HFFc6 (cell line): Measurements from ENCODE around the gene P2RX3. TPM values are rescaled to one million over a fixed set of nuclear protein-coding genes. Genes with fewer than 3 reads are reported as not detected.
A peak's percentile ranks its signal among the peaks of the same experiment; 100 is the strongest.

Experiments
- DNase-seq: peaks from one replicate; pipeline ENCODE4 v3.0.0-alpha.2; 2018
- H3K27ac Mint-ChIP-seq: 2 replicates; pipeline ENCODE4 v1.8.0; 2020; ENCODE audit warnings: mild to moderate bottlenecking, mixed read lengths
- H3K27me3 Mint-ChIP-seq: 2 replicates; pipeline ENCODE4 v1.8.0; 2021; ENCODE audit warnings: mild to moderate bottlenecking, moderate library complexity, mixed read lengths; ENCODE audit not compliant: insufficient read depth
- H3K36me3 Mint-ChIP-seq: 2 replicates; pipeline ENCODE4 v1.8.0; 2021; ENCODE audit warnings: low read depth, mixed read lengths
- H3K4me1 Mint-ChIP-seq: 2 replicates; pipeline ENCODE4 v1.8.0; 2020; ENCODE audit warnings: low read depth, mixed read lengths
- H3K4me3 Mint-ChIP-seq: 2 replicates; pipeline ENCODE4 v1.8.0; 2020; ENCODE audit warnings: mild to moderate bottlenecking, moderate library complexity, mixed read lengths
- H3K9me3 Mint-ChIP-seq: 2 replicates; pipeline ENCODE4 v1.8.0; 2020; ENCODE audit warnings: mild to moderate bottlenecking, mixed read lengths
- CTCF ChIP-seq: fragments of 200-600 bp; sonication (generic); IDR thresholded peaks from 2 replicates; pipeline ENCODE4 v1.5.0; 2021; ENCODE audit warnings: antibody characterized with exemption, mild to moderate bottlenecking
- total RNA-seq, 6 experiments: library from RNA; stranded (reverse); fragmentation: NEBNext Ultra II Directional; extraction: Animal tissue kit (Norgen Biotek cat#: 25700); gene quantifications; 2 replicates in 1 of 6; 3 replicates in 5 of 6; pipeline ENCODE4 v1.2.3, GENCODE V29; 2021

P2RX3 gene
- total RNA-seq, 6 experiments from 2014 or later, result not detected

GRCh38 chr11:57349491-57350274 is 11.5 kb downstream of the P2RX3 start:
- DNase-seq, result no peak
- H3K36me3 Mint-ChIP-seq, result no peaks in the 10 kb centered on the region
- peaks cover 23% of the 10 kb centered on the region for H3K27me3 Mint-ChIP-seq
- peak; percentile 95 for TF ChIP-seq CTCF
- no peak overlapping the region for H3K27ac Mint-ChIP-seq
- H3K9me3 Mint-ChIP-seq, result peaks cover 7% of the 10 kb centered on the region; the same call in 1 of the 2 replicates
- peaks cover 8% of the 10 kb centered on the region; the same call in 1 of the 2 replicates for H3K4me1 Mint-ChIP-seq
- H3K4me3 Mint-ChIP-seq, result peak overlapping the region; percentile 12; the same call in 1 of the 2 replicates

- DNase-seq, result no peak
- Mint-ChIP-seq H3K27me3 (peaks cover 16% of the 10 kb centered on the region; the same call in 1 of the 2 replicates), H3K9me3 (peaks cover 7% of the 10 kb centered on the region; the same call in 1 of the 2 replicates), H3K4me3 (no peak overlapping the region), H3K27ac (no peak overlapping the region), H3K36me3 (no peaks in the 10 kb centered on the region), H3K4me1 (peaks cover 15% of the 10 kb centered on the region; the same call in 1 of the 2 replicates)
- TF ChIP-seq CTCF, result no peak
These were observed 14.9 kb downstream of the P2RX3 start for GRCh38 chr11:57353036-57353435.

- H3K27me3 Mint-ChIP-seq, result peaks cover 16% of the 10 kb centered on the region; the same call in 1 of the 2 replicates
- peaks cover 7% of the 10 kb centered on the region; the same call in 1 of the 2 replicates for H3K9me3 Mint-ChIP-seq
- no peak overlapping the region for H3K4me3 Mint-ChIP-seq
- TF ChIP-seq CTCF, result no peak
- no peaks in the 10 kb centered on the region for H3K36me3 Mint-ChIP-seq
- no peak for DNase-seq
- no peak overlapping the region for H3K27ac Mint-ChIP-seq
- H3K4me1 Mint-ChIP-seq, result peaks cover 19% of the 10 kb centered on the region
These were observed 15.3 kb downstream of the P2RX3 start for GRCh38 chr11:57353446-57353845.

GRCh38 chr11:57353852-57354251 is 15.7 kb downstream of the P2RX3 start:
- H3K27ac Mint-ChIP-seq, result no peak overlapping the region

GRCh38 chr11:57354699-57355098 is 16.5 kb downstream of the P2RX3 start:
- TF ChIP-seq CTCF, result no peak
- Mint-ChIP-seq H3K27me3 (peaks cover 25% of the 10 kb centered on the region), H3K36me3 (no peaks in the 10 kb centered on the region), H3K27ac (no peak overlapping the region), H3K4me1 (peaks cover 19% of the 10 kb centered on the region), H3K4me3 (no peak overlapping the region), H3K9me3 (peaks cover 7% of the 10 kb centered on the region; the same call in 1 of the 2 replicates)
- no peak for DNase-seq

More at GRCh38 chr11:57353852-57354251, 15.7 kb downstream of the P2RX3 start:
- Mint-ChIP-seq H3K4me1 (peaks cover 20% of the 10 kb centered on the region), H3K4me3 (no peak overlapping the region), H3K9me3 (peaks cover 7% of the 10 kb centered on the region; the same call in 1 of the 2 replicates), H3K36me3 (no peaks in the 10 kb centered on the region), H3K27me3 (peaks cover 18% of the 10 kb centered on the region)
- DNase-seq, result no peak
- no peak for TF ChIP-seq CTCF
